Measurements from ENCODE around the gene CCR5.
"Not testable (repeated sequence)": the region's sequence is repeated elsewhere in the genome, so short reads cannot be mapped to it uniquely, and the experiment has no call there.

CCR5 gene

DNA sequence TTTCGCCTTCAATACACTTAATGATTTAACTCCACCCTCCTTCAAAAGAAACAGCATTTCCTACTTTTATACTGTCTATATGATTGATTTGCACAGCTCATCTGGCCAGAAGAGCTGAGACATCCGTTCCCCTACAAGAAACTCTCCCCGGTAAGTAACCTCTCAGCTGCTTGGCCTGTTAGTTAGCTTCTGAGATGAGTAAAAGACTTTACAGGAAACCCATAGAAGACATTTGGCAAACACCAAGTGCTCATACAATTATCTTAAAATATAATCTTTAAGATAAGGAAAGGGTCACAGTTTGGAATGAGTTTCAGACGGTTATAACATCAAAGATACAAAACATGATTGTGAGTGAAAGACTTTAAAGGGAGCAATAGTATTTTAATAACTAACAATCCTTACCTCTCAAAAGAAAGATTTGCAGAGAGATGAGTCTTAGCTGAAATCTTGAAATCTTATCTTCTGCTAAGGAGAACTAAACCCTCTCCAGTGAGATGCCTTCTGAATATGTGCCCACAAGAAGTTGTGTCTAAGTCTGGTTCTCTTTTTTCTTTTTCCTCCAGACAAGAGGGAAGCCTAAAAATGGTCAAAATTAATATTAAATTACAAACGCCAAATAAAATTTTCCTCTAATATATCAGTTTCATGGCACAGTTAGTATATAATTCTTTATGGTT lies at the start of gene CCR5:
Gene CCR5, plus strand, starts transcription at position 108 of the 680 bp plus-strand sequence. CDS start 1,957 bp downstream, outside the sequence.
- DNase-seq (ENCODE audit: extremely low read depth in 1 of 2, low read depth in 1 of 2): no peak

GRCh38 chr3:46321461-46322104 lies 49.2 kb upstream of the CCR5 start:
- no peak for DNase-seq (ENCODE audit: extremely low read depth in 1 of 2, low read depth in 1 of 2)

DNA sequence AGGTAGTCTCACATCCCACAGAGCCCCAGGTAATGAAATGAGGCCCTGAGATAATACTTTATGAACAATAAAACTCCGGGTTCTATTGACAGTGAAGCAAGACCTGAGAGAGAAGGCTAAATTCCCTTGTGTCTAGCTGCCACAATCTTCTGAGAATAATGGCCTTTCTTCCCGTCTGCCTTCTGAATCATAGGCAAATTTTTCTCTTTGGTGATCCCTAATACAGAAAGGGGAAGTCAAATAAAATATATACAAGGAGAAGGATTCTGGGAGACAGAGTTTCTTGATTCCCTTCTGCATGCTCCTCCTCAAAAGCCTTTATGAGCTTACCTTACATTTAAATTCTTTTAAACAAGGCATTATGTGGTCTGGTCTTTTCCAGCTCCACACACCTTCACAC lies 46.7 kb upstream of the CCR5 start:
- DNase-seq (ENCODE audit: extremely low read depth in 1 of 2, low read depth in 1 of 2): no peak

- DNase-seq (ENCODE audit: extremely low read depth in 1 of 2, low read depth in 1 of 2): no peak
These were observed 45.0 kb upstream of the CCR5 start for GRCh38 chr3:46325645-46326300.

GRCh38 chr3:46330676-46331075 lies 40.1 kb upstream of the CCR5 start:
- DNase-seq (ENCODE audit: extremely low read depth in 1 of 2, low read depth in 1 of 2): not testable (repeated sequence)

- DNase-seq (ENCODE audit: extremely low read depth in 1 of 2, low read depth in 1 of 2): no peak
These were observed 35.8 kb upstream of the CCR5 start for GRCh38 chr3:46334741-46335478.

- DNase-seq (ENCODE audit: extremely low read depth in 1 of 2, low read depth in 1 of 2): no peak
These were observed 35.2 kb upstream of the CCR5 start for GRCh38 chr3:46335541-46335940.

DNA sequence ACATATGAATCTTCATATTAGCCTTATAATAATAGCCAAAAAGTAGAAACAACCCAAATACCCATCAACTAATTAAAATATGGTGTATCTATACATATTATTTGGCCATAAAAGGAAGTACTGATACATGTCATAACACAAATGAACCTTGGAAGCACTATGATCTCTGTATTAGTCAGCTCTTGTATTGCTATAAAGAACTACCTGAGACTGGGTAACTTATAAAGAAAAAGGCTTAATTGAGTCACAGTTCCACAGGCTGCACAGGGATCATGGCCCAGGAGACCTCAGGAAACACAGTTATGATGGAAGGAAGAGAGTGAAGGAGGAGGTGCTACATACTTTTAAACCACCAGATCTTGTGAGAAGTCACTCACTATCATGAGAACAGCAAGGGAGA lies 32.8 kb upstream of the CCR5 start:
- DNase-seq (ENCODE audit: extremely low read depth in 1 of 2, low read depth in 1 of 2): no peak

DNA sequence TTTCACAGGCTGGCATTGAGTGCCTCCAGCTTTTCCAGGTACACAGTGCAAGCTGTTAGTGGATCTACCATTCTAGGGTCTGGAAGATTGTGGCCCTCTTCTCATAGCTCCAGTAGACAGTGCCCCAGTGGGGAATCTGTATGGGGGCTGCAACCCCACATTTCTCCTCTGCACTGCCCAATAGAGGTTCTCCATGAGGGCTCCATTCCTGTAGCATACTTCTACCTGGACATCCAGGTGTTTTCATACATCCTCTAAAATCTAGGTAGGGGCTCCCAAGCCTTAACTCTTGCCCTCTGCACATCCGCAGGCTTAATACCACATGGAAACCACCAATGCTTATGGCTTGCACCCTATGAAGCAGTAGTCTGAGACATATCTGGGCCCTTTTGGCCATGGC lies 31.9 kb upstream of the CCR5 start:
- no peak for DNase-seq (ENCODE audit: extremely low read depth in 1 of 2, low read depth in 1 of 2)

- no peak for DNase-seq (ENCODE audit: extremely low read depth in 1 of 2, low read depth in 1 of 2)
These were observed 26.3 kb upstream of the CCR5 start for GRCh38 chr3:46344476-46344875.

GRCh38 chr3:46348823-46349482 lies 21.8 kb upstream of the CCR5 start:
- DNase-seq (ENCODE audit: extremely low read depth in 1 of 2, low read depth in 1 of 2): no peak

- DNase-seq (ENCODE audit: extremely low read depth in 1 of 2, low read depth in 1 of 2): no peak
These were observed 21.1 kb upstream of the CCR5 start for GRCh38 chr3:46349484-46350261.

GRCh38 chr3:46350262-46350565 lies 20.5 kb upstream of the CCR5 start:
- DNase-seq (ENCODE audit: extremely low read depth in 1 of 2, low read depth in 1 of 2): no peak

- DNase-seq (ENCODE audit: extremely low read depth in 1 of 2, low read depth in 1 of 2): no peak
These were observed 19.1 kb upstream of the CCR5 start for GRCh38 chr3:46351646-46352045.

DNA sequence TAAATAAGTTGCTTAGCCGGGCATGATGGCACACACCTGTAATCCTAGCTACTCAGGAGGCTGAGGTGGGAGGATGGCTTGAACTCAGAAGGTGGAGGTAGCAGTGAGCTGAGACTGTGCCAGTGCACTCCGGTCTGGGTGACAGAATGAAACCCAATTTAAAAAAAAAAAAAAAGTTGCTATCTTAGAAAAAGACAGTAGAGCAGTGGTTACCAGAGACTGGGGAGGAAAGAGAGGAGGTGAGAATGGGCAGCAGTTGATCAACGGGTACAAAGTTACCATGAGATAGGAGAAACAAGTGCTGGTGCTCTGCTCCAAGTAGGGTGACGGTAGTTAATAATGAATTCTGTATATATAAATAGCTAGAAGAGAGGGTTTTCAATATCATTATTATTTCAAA lies 17.7 kb upstream of the CCR5 start:
- DNase-seq (ENCODE audit: extremely low read depth in 1 of 2, low read depth in 1 of 2): no peak

- no peak for DNase-seq (ENCODE audit: extremely low read depth in 1 of 2, low read depth in 1 of 2)
These were observed 16.9 kb upstream of the CCR5 start, which contains the start of gene CCR2 for GRCh38 chr3:46353647-46354410. Gene CCR2, plus strand, starts transcription at chr3:46354111. Its CDS starts 3,417 bp downstream, at chr3:46357528.

- no peak for DNase-seq (ENCODE audit: extremely low read depth in 1 of 2, low read depth in 1 of 2)
These were observed 16.3 kb upstream of the CCR5 start for GRCh38 chr3:46354478-46354877.

- no peak for DNase-seq (ENCODE audit: extremely low read depth in 1 of 2, low read depth in 1 of 2)
These were observed 15.8 kb upstream of the CCR5 start for GRCh38 chr3:46354984-46355383.

GRCh38 chr3:46356276-46356675 lies 14.5 kb upstream of the CCR5 start:
- no peak for DNase-seq (ENCODE audit: extremely low read depth in 1 of 2, low read depth in 1 of 2)

GRCh38 chr3:46356909-46357308 lies 13.8 kb upstream of the CCR5 start:
- no peak for DNase-seq (ENCODE audit: extremely low read depth in 1 of 2, low read depth in 1 of 2)
